ENCODE results near the gene PAF1.

The PAF1 gene

DNA sequence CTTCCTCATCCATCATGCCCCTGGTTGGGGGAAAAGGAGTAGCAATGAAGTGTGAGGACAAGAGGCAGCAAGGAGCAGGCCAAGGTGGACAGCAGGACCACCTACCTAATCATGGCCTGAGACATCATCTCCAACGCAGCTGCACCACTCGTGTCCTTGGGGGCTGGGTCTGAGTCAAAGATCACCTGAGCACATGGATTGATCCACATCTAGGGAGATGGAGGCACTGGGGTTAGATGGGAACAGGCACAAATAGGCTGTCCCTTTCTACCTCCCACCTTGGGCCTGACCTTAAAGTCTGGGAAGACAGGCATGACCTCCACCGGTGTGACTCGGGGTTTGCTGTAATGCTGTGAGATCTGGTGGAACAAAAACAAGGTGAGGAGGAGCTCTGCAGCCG lies 2.2 kb downstream of the PAF1 start:
- ATAC-seq = no peak
- TF ChIP-seq ZNF70 (CRISPR knock-in tag; IDR thresholded peaks at IDR 0.05) (no peak), BACH2 (CRISPR knock-in tag; IDR thresholded peaks at IDR 0.05; ENCODE audit: borderline replicate concordance) (no peak), CSRNP3 (CRISPR knock-in tag; IDR thresholded peaks at IDR 0.05) (no peak), ISL1 (CRISPR knock-in tag; IDR thresholded peaks at IDR 0.05) (no peak), GLIS3 (CRISPR knock-in tag; IDR thresholded peaks at IDR 0.05) (no peak), POU6F1 (CRISPR knock-in tag; IDR thresholded peaks at IDR 0.05; ENCODE audit: borderline replicate concordance, low read depth) (no peak), ZC3H10 (CRISPR knock-in tag; IDR thresholded peaks at IDR 0.05) (no peak), SNAI2 (CRISPR knock-in tag; IDR thresholded peaks at IDR 0.05) (no peak), ZFP30 (CRISPR knock-in tag; IDR thresholded peaks at IDR 0.05) (no peak), ARNTL (CRISPR knock-in tag; IDR thresholded peaks at IDR 0.05; ENCODE audit: borderline replicate concordance, low read depth) (no peak), TSHZ2 (CRISPR knock-in tag; IDR thresholded peaks at IDR 0.05) (no peak), CREB5 (CRISPR knock-in tag; IDR thresholded peaks at IDR 0.05; ENCODE audit: low read depth) (no peak), ZNF8 (CRISPR knock-in tag; IDR thresholded peaks at IDR 0.05) (no peak), TOX (CRISPR knock-in tag; IDR thresholded peaks at IDR 0.05; ENCODE audit: borderline replicate concordance) (no peak), RARB (CRISPR knock-in tag; IDR thresholded peaks at IDR 0.05) (no peak)

DNA sequence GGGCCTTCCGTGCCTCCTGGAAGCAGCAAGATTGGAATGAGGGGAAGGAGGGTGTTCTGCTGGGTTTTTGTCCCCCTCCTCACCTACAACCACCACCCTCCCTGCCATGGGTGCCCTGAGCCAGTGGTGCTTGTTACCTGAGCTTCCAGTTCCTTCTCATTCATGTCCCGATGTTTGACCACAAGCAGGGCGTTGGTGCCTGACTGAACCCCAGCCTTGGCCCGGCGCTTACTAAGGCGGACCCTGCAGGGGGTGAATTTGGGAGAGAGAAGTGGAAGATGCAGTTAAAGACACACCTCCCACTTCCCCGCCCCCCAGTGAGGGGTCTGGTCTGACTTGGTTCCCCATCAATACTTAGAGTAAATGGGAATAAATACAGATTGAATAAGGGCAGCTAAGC lies 4.3 kb downstream of the PAF1 start:
- no peak for ATAC-seq
- TF ChIP-seq CSRNP3 (CRISPR knock-in tag; IDR thresholded peaks at IDR 0.05) = no peak
- TF ChIP-seq OSR1 (CRISPR knock-in tag; IDR thresholded peaks at IDR 0.05) = no peak
- no peak for TF ChIP-seq PATZ1 (CRISPR knock-in tag; IDR thresholded peaks at IDR 0.05; ENCODE audit: borderline replicate concordance)
- no peak for TF ChIP-seq ZNF70 (CRISPR knock-in tag; IDR thresholded peaks at IDR 0.05)

GRCh38 chr19:39385629-39386411 lies 5.1 kb downstream of the PAF1 start:
- ATAC-seq = no peak
- no peak for TF ChIP-seq ZFP3 (CRISPR knock-in tag; IDR thresholded peaks at IDR 0.05)
- TF ChIP-seq ESRRG (CRISPR knock-in tag; IDR thresholded peaks at IDR 0.05) = no peak
